GM12891 (cell line): ENCODE measurements around the gene EPM2AIP1.

Source experiments
- POLR2A ChIP-seq: IDR thresholded peaks from 2 replicates; pipeline ENCODE4 v1.6.1; 2011; ENCODE audit warnings: low read depth, low read length, control low read depth
- POLR2AphosphoS5 ChIP-seq: IDR thresholded peaks from 2 replicates; pipeline ENCODE4 v1.6.1; 2011; ENCODE audit warnings: low read depth, low read length, control low read depth

- TF ChIP-seq POLR2A (no peak), POLR2AphosphoS5 (no peak)
Measured at GRCh38 chr3:37025561-37026335, 32.8 kb upstream of the EPM2AIP1 start.
